Activated CD4-positive, alpha-beta T cell treated with anti-CD3 and anti-CD28 coated beads, Interleukin-2, amount 50 U/mL, for 16 hours (primary cell): ENCODE measurements around the gene TEX19.
"Not testable (repeated sequence)": the region's sequence is repeated elsewhere in the genome, so short reads cannot be mapped to it uniquely, and the experiment has no call there.

Experiments
- DNase-seq: peaks from one replicate; pipeline ENCODE4 v3.0.0-alpha.2; 2020

TEX19 gene

GRCh38 chr17:82356845-82357355 is 2.1 kb upstream of the TEX19 start:
- DNase-seq = no peak

- no peak for DNase-seq
Observed at GRCh38 chr17:82357394-82357793, 1.7 kb upstream of the TEX19 start.

GRCh38 chr17:82359451-82360074 is 516 bp downstream of the TEX19 start:
- not testable (repeated sequence) for DNase-seq

GRCh38 chr17:82361885-82362633 is 3.0 kb downstream of the TEX19 start:
- DNase-seq = no peak

GRCh38 chr17:82365606-82366295 is 6.7 kb downstream of the TEX19 start:
- no peak for DNase-seq

- DNase-seq = no peak
Observed at GRCh38 chr17:82366749-82367148, 7.7 kb downstream of the TEX19 start.

- no peak for DNase-seq
Observed at GRCh38 chr17:82367724-82368524, 8.9 kb downstream of the TEX19 start.

GRCh38 chr17:82369211-82369610 is 10.2 kb downstream of the TEX19 start:
- DNase-seq = no peak

GRCh38 chr17:82370471-82371332 is 11.7 kb downstream of the TEX19 start:
- DNase-seq = peak; percentile 22

- DNase-seq = no peak
Observed at GRCh38 chr17:82371333-82372248, 12.5 kb downstream of the TEX19 start, which contains the start of gene UTS2R. Gene UTS2R, plus strand, starts transcription at chr17:82371765. Its CDS starts 2,560 bp downstream, at chr17:82374325.

- no peak for DNase-seq
Observed at GRCh38 chr17:82372249-82373071, 13.4 kb downstream of the TEX19 start.

GRCh38 chr17:82373072-82373452 is 14.0 kb downstream of the TEX19 start:
- not testable (repeated sequence) for DNase-seq

- DNase-seq = no peak
Observed at GRCh38 chr17:82373731-82374625, 14.9 kb downstream of the TEX19 start.

GRCh38 chr17:82374626-82375331 is 15.7 kb downstream of the TEX19 start:
- DNase-seq = no peak

GRCh38 chr17:82375359-82376041 is 16.5 kb downstream of the TEX19 start:
- DNase-seq = no peak

- no peak for DNase-seq
Observed at GRCh38 chr17:82376042-82376730, 17.1 kb downstream of the TEX19 start.

GRCh38 chr17:82377294-82377693 is 18.2 kb downstream of the TEX19 start:
- not testable (repeated sequence) for DNase-seq
